IMR-90 (cell line): ENCODE data around the gene RAX2. TPM values are rescaled to one million over a fixed set of nuclear protein-coding genes. Genes with fewer than 3 reads are reported as not detected.

Source experiments
- ATAC-seq: fragments of 200-7000 bp; cut with Tn5 transposase; 2 replicates; pipeline ENCODE4 v1.9.1; 2020; ENCODE audit warnings: low read depth, mild to moderate bottlenecking, moderate library complexity
- BruUV-seq: library from RNA; stranded (reverse); fragments of 400-500 nt; replicated peaks from 2 replicates; lab custom pipeline; 2021; lab: Mats Ljungman, UMichigan
- CTCF ChIA-PET: fragments of 300-600 bp; formaldehyde crosslinking; extraction: SDS; loops from one replicate; lab custom pipeline; 2021; ENCODE audit warnings: antibody characterized with exemption; lab: Yijun Ruan, JAX
- POLR2A ChIA-PET: fragments of 300-600 bp; sonication (Branson Sonifier 250); formaldehyde crosslinking; loops from one replicate; lab custom pipeline; 2022; ENCODE audit warnings: antibody characterized with exemption; ENCODE audit not compliant: unreplicated experiment; lab: Charles Lee
- DNase-seq: peaks from one replicate; pipeline ENCODE4 v3.0.0; 2013
- H2AFZ ChIP-seq: replicated peaks from 2 replicates; pipeline ENCODE3; 2013; ENCODE audit warnings: low read length, mild to moderate bottlenecking; ENCODE audit not compliant: poor library complexity
- H2AK5ac ChIP-seq: 2 replicates; pipeline ENCODE4 v1.6.1; 2013; ENCODE audit warnings: low read depth, low read length, inconsistent platforms
- H2AK9ac ChIP-seq: replicated peaks from 2 replicates; pipeline ENCODE3; 2013; ENCODE audit warnings: mild to moderate bottlenecking, low read depth, low read length, moderate library complexity; ENCODE audit not compliant: poor library complexity
- H2BK120ac ChIP-seq: 2 replicates; pipeline ENCODE4 v1.6.1; 2013; ENCODE audit warnings: low read depth, low read length, inconsistent platforms
- H2BK15ac ChIP-seq: 3 replicates; pipeline ENCODE4 v1.6.1; 2013; ENCODE audit warnings: low read depth, low read length, inconsistent platforms
- H2BK20ac ChIP-seq: 2 replicates; pipeline ENCODE4 v1.6.1; 2013; ENCODE audit warnings: low read depth, mild to moderate bottlenecking, inconsistent platforms, low read length, moderate library complexity
- H2BK5ac ChIP-seq: 2 replicates; pipeline ENCODE4 v1.6.1; 2013; ENCODE audit warnings: mild to moderate bottlenecking, low read depth, low read length, inconsistent platforms; ENCODE audit not compliant: poor library complexity, severe bottlenecking
- H3K14ac ChIP-seq: replicated peaks from 2 replicates; pipeline ENCODE4 v1.6.1; 2013; ENCODE audit warnings: low read depth, low read length, inconsistent platforms
- H3K18ac ChIP-seq: 2 replicates; pipeline ENCODE4 v1.6.1; 2013; ENCODE audit warnings: low read depth, low read length, control low read depth
- H3K23ac ChIP-seq: 2 replicates; pipeline ENCODE4 v1.6.1; 2013; ENCODE audit warnings: low read depth, low read length, inconsistent platforms
- H3K27ac ChIP-seq: 2 replicates; pipeline ENCODE4 v1.5.1; 2013; ENCODE audit warnings: mild to moderate bottlenecking, control low read depth, low read length; ENCODE audit not compliant: insufficient read depth
- H3K27me3 ChIP-seq: 2 replicates; pipeline ENCODE4 v1.6.1; 2013; ENCODE audit warnings: low read length; ENCODE audit not compliant: control insufficient read depth, insufficient read depth
- H3K36me3 ChIP-seq: 2 replicates; pipeline ENCODE4 v1.6.1; 2013; ENCODE audit warnings: low read length, mixed read lengths; ENCODE audit not compliant: control insufficient read depth, insufficient read depth
- H3K4ac ChIP-seq: 2 replicates; pipeline ENCODE4 v1.6.1; 2013; ENCODE audit warnings: low read depth, low read length, inconsistent platforms
- H3K4me1 ChIP-seq: 2 replicates; pipeline ENCODE4 v1.6.1; 2013; ENCODE audit warnings: low read length, mixed read lengths; ENCODE audit not compliant: control insufficient read depth, insufficient read depth
- H3K4me2 ChIP-seq: 2 replicates; pipeline ENCODE4 v1.6.1; 2013; ENCODE audit warnings: low read depth, mild to moderate bottlenecking, control low read depth, low read length, moderate library complexity
- H3K4me3 ChIP-seq: 2 replicates; pipeline ENCODE4 v1.5.1; 2013; ENCODE audit warnings: low read depth, mild to moderate bottlenecking, control low read depth, low read length, moderate library complexity; ENCODE audit not compliant: insufficient read depth
- H3K56ac ChIP-seq: 2 replicates; pipeline ENCODE4 v1.6.1; 2013; ENCODE audit warnings: low read length, inconsistent platforms; ENCODE audit not compliant: insufficient read depth; ENCODE audit errors: extremely low read depth
- H3K79me1 ChIP-seq, 2 experiments: 2 replicates each; pipeline ENCODE4 v1.6.1; 2013; ENCODE audit warnings: low read length in 2 of 2, inconsistent platforms in 1 of 2, low read depth in 1 of 2
- H3K9ac ChIP-seq: 2 replicates; pipeline ENCODE4 v1.6.1; 2013; ENCODE audit warnings: low read depth, low read length, control low read depth
- H3K9me1 ChIP-seq: 2 replicates; pipeline ENCODE4 v1.6.1; 2013; ENCODE audit warnings: low read length, inconsistent platforms; ENCODE audit not compliant: insufficient read depth
- H3K9me3 ChIP-seq: 2 replicates; pipeline ENCODE4 v1.6.1; 2013; ENCODE audit warnings: low read length; ENCODE audit not compliant: control insufficient read depth, insufficient read depth
- H4K20me1 ChIP-seq: 2 replicates; pipeline ENCODE4 v1.6.1; 2013; ENCODE audit warnings: low read length, inconsistent platforms; ENCODE audit not compliant: insufficient read depth
- H4K5ac ChIP-seq: 2 replicates; pipeline ENCODE4 v1.6.1; 2013; ENCODE audit warnings: mild to moderate bottlenecking, low read depth, low read length, control low read depth
- H4K8ac ChIP-seq, 2 experiments: 2 replicates each; pipeline ENCODE4 v1.6.1; 2013; ENCODE audit warnings: low read depth in 2 of 2, low read length in 2 of 2, control low read depth in 1 of 2, inconsistent platforms in 1 of 2
- H4K91ac ChIP-seq: 2 replicates; pipeline ENCODE4 v1.6.1; 2013; ENCODE audit warnings: low read depth, low read length, inconsistent platforms; ENCODE audit not compliant: insufficient read depth
- BHLHE40 ChIP-seq: fragments of 150-350 bp; IDR thresholded peaks from 2 replicates; pipeline ENCODE4 v1.6.1; 2016; ENCODE audit warnings: mild to moderate bottlenecking, low read depth, low read length
- CEBPB ChIP-seq: IDR thresholded peaks from 2 replicates; pipeline ENCODE4 v1.6.1; 2012; ENCODE audit warnings: low read depth, low read length, improper control_type of control experiment
- CHD1 ChIP-seq: IDR thresholded peaks from 2 replicates; pipeline ENCODE4 v1.6.1; 2012; ENCODE audit warnings: low read depth, low read length, improper control_type of control experiment
- CTCF ChIP-seq: conservative IDR thresholded peaks from 2 replicates; pipeline ENCODE4 v1.5.1; 2012; ENCODE audit warnings: mild to moderate bottlenecking, low read depth, low read length, improper control_type of control experiment
- ELK1 ChIP-seq: fragments of 150-350 bp; IDR thresholded peaks from 2 replicates; pipeline ENCODE4 v1.6.1; 2016; ENCODE audit warnings: low read depth, mild to moderate bottlenecking, low read length, moderate library complexity, borderline replicate concordance
- FOS ChIP-seq: fragments of 150-350 bp; IDR thresholded peaks from 2 replicates; pipeline ENCODE4 v1.6.1; 2016; ENCODE audit warnings: low read depth, low read length
- MAFK ChIP-seq: IDR thresholded peaks from 2 replicates; pipeline ENCODE4 v1.6.1; 2012; ENCODE audit warnings: low read depth, low read length, improper control_type of control experiment
- MAZ ChIP-seq: IDR thresholded peaks from 2 replicates; pipeline ENCODE4 v1.6.1; 2012; ENCODE audit warnings: low read depth, mild to moderate bottlenecking, low read length, improper control_type of control experiment, moderate library complexity, borderline replicate concordance
- MXI1 ChIP-seq: IDR thresholded peaks from 2 replicates; pipeline ENCODE4 v1.6.1; 2012; ENCODE audit warnings: low read depth, mild to moderate bottlenecking, low read length, moderate library complexity, borderline replicate concordance
- NFE2L2 ChIP-seq: fragments of 150-350 bp; IDR thresholded peaks from 2 replicates; pipeline ENCODE4 v1.6.1; 2016; ENCODE audit warnings: low read depth, mild to moderate bottlenecking, low read length
- POLR2A ChIP-seq: IDR thresholded peaks from 2 replicates; pipeline ENCODE4 v1.6.1; 2012; ENCODE audit warnings: mild to moderate bottlenecking, low read depth, low read length
- RAD21 ChIP-seq: IDR thresholded peaks from 2 replicates; pipeline ENCODE4 v1.6.1; 2012; ENCODE audit warnings: low read length, improper control_type of control experiment
- RCOR1 ChIP-seq: IDR thresholded peaks from 2 replicates; pipeline ENCODE4 v1.6.1; 2012; ENCODE audit warnings: mild to moderate bottlenecking, low read length, improper control_type of control experiment; ENCODE audit not compliant: insufficient replicate concordance
- RFX5 ChIP-seq: IDR thresholded peaks from 2 replicates; pipeline ENCODE4 v1.8.0; 2012; ENCODE audit warnings: low read depth, mild to moderate bottlenecking, low read length, moderate library complexity
- SMC3 ChIP-seq: fragments of 150-350 bp; IDR thresholded peaks from 2 replicates; pipeline ENCODE4 v1.6.1; 2016; ENCODE audit warnings: low read depth, mild to moderate bottlenecking, antibody characterized with exemption, low read length, moderate library complexity
- USF2 ChIP-seq: fragments of 150-350 bp; IDR thresholded peaks from 2 replicates; pipeline ENCODE4 v1.6.1; 2017; ENCODE audit warnings: mild to moderate bottlenecking, antibody characterized with exemption, low read length, low read depth
- WGBS, 2 experiments: methylation state at CpG; one replicate each; pipeline versions ENCODE4 v1.1.5 to v1.1.7; 2013; ENCODE audit warnings: missing lambda C conversion rate in 2 of 2; ENCODE audit not compliant: insufficient read length in 1 of 2; ENCODE audit errors: extremely low coverage in 2 of 2; 5-methylcytosine and 5-hydroxymethylcytosine counted together
- dilution Hi-C: fragments of 300-500 bp; cut with HindIII; formaldehyde crosslinking; loops from one replicate; pipeline ENCODE4 v1.14.3; 2018; ENCODE audit warnings: low sequenced_read_pairs; ENCODE audit not compliant: unreplicated experiment
- in situ Hi-C: fragments of 300-500 bp; cut with MboI; formaldehyde crosslinking; loops from 3 replicates; pipeline ENCODE4 v1.14.3; 2019; ENCODE audit warnings: low sequenced_read_pairs, inconsistent platforms, mixed read lengths
- intact Hi-C: fragments of 100-400 bp; cut with micrococcal nuclease; formaldehyde crosslinking; loops from 2 replicates; pipeline ENCODE4 v1.10.0; 2022
- polyA plus RNA-seq, 3 experiments: library from polyadenylated mRNA; depleted of rRNA; stranded (reverse); fragments of >200 nt; gene quantifications; 2 replicates each; pipeline ENCODE4 v1.2.3, GENCODE V29; 2012; ENCODE audit warnings: low replicate concordance in 1 of 3
- total RNA-seq: library from RNA; depleted of rRNA; stranded (reverse); fragments of >200 nt; gene quantifications from 2 replicates; pipeline ENCODE4 v1.2.3, GENCODE V29; 2012

RAX2 gene
- total and polyA plus RNA-seq, 2 of the 4 experiments (the other 2 are of a cell fraction) = not detected

- Histone ChIP-seq H3K14ac (no peak overlapping the region), H3K27me3 (peaks cover 5% of the 10 kb centered on the region; the same call in 1 of the 2 replicates), H2BK5ac (no peak overlapping the region), H2BK120ac (no peak overlapping the region), H4K5ac (no peak overlapping the region), H3K9me3 (no peaks in the 10 kb centered on the region), H2BK15ac (no peak overlapping the region), H3K23ac (no peak overlapping the region), H3K79me1 (no peaks in the 10 kb centered on the region), H3K4me1 (no peaks in the 10 kb centered on the region), H2AK9ac (no peak overlapping the region), H3K18ac (no peak overlapping the region), H2BK20ac (no peak overlapping the region), H2AFZ (no peak overlapping the region), H2AK5ac (no peak overlapping the region), H3K9ac (no peak overlapping the region), H4K20me1 (no peaks in the 10 kb centered on the region), H3K4ac (no peak overlapping the region), H3K36me3 (peaks cover 6% of the 10 kb centered on the region; the same call in 1 of the 2 replicates), H3K4me3 (no peak overlapping the region), H3K4me2 (no peak overlapping the region), H4K91ac (no peak overlapping the region), H3K56ac (no peak overlapping the region), H4K8ac (no peak overlapping the region), H3K9me1 (no peaks in the 10 kb centered on the region), H3K27ac (no peak overlapping the region)
- intact Hi-C loops (no loop called here), in situ Hi-C loops (no loop called here), dilution Hi-C loops (no loop called here)
- POLR2A ChIA-PET = interaction anchor here (0.5 to 1.2 kb wide), 2 partner anchors 11 to 1093 kb away, joined by 3 read pairs; partner anchors contain the start of gene MRPL54
- DNase-seq = no peak
- ATAC-seq = no peak
- no peak for TF ChIP-seq MAFK
- no peak for TF ChIP-seq CTCF
- no peak for TF ChIP-seq MAZ
- no peak for TF ChIP-seq MXI1
- no peak for TF ChIP-seq CHD1
- no peak for TF ChIP-seq BHLHE40
- no peak for TF ChIP-seq RCOR1
- TF ChIP-seq ELK1 = no peak
- no peak for TF ChIP-seq SMC3
- no peak for TF ChIP-seq POLR2A
- no peak for TF ChIP-seq RAD21
- TF ChIP-seq FOS = no peak
- no peak for TF ChIP-seq CEBPB
- no peak for TF ChIP-seq RFX5
- TF ChIP-seq NFE2L2 = no peak
- no peak for TF ChIP-seq USF2
- CTCF ChIA-PET = no interaction called here
- BruUV-seq = no TSS peak
- 62% methylated on average over 3 of the region's 12 CpGs; no CpG with 5 or more reads in 1 of the 2 experiments for WGBS, 2 experiments
Measured at GRCh38 chr19:3773814-3774515, 1.9 kb upstream of the RAX2 start.
